Fibroblast of the aortic adventitia (primary cell): ENCODE results near the gene RBPJ. TPM values are rescaled to one million over a fixed set of nuclear protein-coding genes. Genes with fewer than 3 reads are reported as not detected.

Experiments used
- DNase-seq: peaks from one replicate; pipeline ENCODE4 v3.0.0-alpha.2; 2010; ENCODE audit warnings: low read depth
- H3K4me3 ChIP-seq: 2 replicates; pipeline ENCODE4 v1.5.1; 2011; ENCODE audit warnings: low read depth, mild to moderate bottlenecking, control low read depth, low read length, moderate library complexity
- CTCF ChIP-seq: IDR thresholded peaks from 2 replicates; pipeline ENCODE4 v1.5.1; 2011; ENCODE audit warnings: mild to moderate bottlenecking, low read length, control low read depth, inconsistent platforms; ENCODE audit not compliant: insufficient read depth
- total RNA-seq: library from RNA; depleted of rRNA; stranded (reverse); fragments of >200 nt; gene quantifications from 2 replicates; pipeline ENCODE4 v1.2.3, GENCODE V29; 2012; ENCODE audit warnings: low replicate concordance

Gene RBPJ
- total RNA-seq, 1 donor, result 264 TPM

DNA sequence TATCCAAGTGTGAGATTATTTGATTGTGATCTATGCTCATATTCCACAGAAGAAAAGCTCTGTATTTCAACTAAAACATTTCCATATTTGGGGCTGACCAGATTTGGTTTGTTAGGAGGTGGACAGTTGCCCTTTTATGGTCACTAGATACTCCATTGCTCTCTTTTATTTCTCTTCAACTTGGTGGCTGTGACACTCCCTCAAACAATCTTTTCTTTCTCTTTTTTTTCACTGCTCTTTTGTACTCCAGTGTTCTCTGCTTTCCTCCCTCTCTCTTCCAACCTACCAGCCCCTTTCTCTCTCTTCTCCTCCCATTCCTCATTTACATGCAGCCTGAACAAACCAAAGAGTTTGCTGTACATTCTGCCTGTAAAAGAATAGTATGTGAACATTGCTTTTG, 48.8 kb downstream of the RBPJ start:
- no peak overlapping the region for H3K4me3 ChIP-seq
- no peak for TF ChIP-seq CTCF
- DNase-seq, result no peak

DNA sequence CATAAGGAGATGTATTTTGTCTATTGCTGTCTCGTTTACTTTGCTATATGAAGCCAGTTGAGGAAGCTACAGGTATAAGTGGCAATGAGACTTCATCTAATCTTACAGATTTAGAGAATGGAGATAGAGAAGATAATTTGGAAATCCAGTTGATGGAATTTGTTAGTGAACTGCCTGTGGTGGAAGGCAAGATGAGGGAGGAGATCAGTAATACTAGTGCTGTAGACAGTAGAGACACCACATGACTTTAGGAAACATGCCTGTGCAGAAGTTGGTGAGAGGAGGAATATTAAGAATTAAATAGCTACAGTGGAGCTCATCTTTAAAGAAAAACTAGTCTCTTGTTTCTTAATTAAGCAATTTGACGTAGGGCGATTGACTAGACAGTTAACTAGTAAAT, 51.3 kb downstream of the RBPJ start:
- no peak overlapping the region for H3K4me3 ChIP-seq
- no peak for DNase-seq
- TF ChIP-seq CTCF, result no peak

DNA sequence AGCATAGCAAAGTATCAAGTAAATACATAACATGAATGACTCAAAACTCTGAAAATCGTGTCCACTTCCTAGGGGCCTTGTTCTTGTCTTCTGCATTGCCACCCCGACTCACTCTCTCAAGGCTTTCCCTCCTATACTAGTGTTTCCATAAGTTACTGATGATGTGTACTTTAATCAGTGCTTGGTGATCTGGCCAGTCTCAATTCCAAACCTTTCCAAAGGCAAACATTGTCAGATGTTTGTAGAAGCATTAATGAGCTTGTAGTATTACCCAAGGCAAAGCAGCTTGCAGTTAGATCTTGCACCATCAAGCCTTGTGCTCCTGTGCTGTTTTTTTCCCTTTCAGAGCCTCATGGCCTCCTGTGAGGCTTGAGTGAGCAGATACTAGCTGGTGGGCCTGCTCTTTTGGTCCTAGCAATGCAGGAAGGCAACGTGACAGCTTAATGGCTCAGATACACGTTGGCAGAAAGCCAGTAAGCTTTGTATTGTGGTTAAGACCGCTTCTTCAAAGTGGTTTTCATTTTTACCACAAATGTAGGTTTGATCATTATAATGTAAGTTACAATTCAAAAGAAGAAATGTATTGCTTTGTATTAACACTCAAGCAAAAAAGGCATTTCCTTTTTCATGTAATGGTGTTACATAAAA, 51.8 kb downstream of the RBPJ start:
- DNase-seq, result peak; percentile 77
- no peak for TF ChIP-seq CTCF
- no peak overlapping the region for H3K4me3 ChIP-seq

GRCh38 chr4:26375551-26375950, 54.7 kb downstream of the RBPJ start:
- TF ChIP-seq CTCF, result no peak
- DNase-seq, result no peak
- no peak overlapping the region for H3K4me3 ChIP-seq

GRCh38 chr4:26377328-26378311, 56.8 kb downstream of the RBPJ start:
- TF ChIP-seq CTCF, result no peak
- no peak overlapping the region for H3K4me3 ChIP-seq
- DNase-seq, result no peak

- DNase-seq, result no peak
- no peak for TF ChIP-seq CTCF
These were observed 59.0 kb downstream of the RBPJ start for GRCh38 chr4:26379837-26380236.

More at GRCh38 chr4:26379837-26380236, 59.0 kb downstream of the RBPJ start:
- H3K4me3 ChIP-seq, result no peak overlapping the region
